Fibroblast of skin of right biceps (primary cell): Measurements from ENCODE around the gene MEIOSIN.
A peak's percentile ranks its signal among the peaks of the same experiment; 100 is the strongest.

Source experiments
- DNase-seq: peaks from one replicate; pipeline ENCODE4 v3.0.0-alpha.2; 2013

MEIOSIN gene

GRCh38 chr19:45809643-45810159 lies 76.5 kb downstream of the MEIOSIN start:
- DNase-seq: peak; percentile 88

GRCh38 chr19:45812297-45812696 lies 79.1 kb downstream of the MEIOSIN start:
- no peak for DNase-seq
